Measurements from ENCODE around the gene ARID5A.

ARID5A gene

GRCh38 chr2:96501886-96502810, 34.4 kb upstream of the ARID5A start:
- DNase-seq (ENCODE audit: low read depth): no peak
- H3K4me3 ChIP-seq (ENCODE audit: low read depth, low read length): no peak overlapping the region
- no peak for TF ChIP-seq CTCF (conservative IDR thresholded peaks at IDR 0.05; ENCODE audit: low read depth, low read length)

GRCh38 chr2:96502891-96503636, 33.5 kb upstream of the ARID5A start:
- H3K4me3 ChIP-seq (ENCODE audit: low read depth, low read length): no peak overlapping the region
- DNase-seq (ENCODE audit: low read depth): no peak
- no peak for TF ChIP-seq CTCF (conservative IDR thresholded peaks at IDR 0.05; ENCODE audit: low read depth, low read length)

- DNase-seq (ENCODE audit: low read depth): no peak
- TF ChIP-seq CTCF (conservative IDR thresholded peaks at IDR 0.05; ENCODE audit: low read depth, low read length): no peak
- H3K4me3 ChIP-seq (ENCODE audit: low read depth, low read length): no peak overlapping the region
These were observed 32.8 kb upstream of the ARID5A start for GRCh38 chr2:96503637-96504243.

- no peak for TF ChIP-seq CTCF (conservative IDR thresholded peaks at IDR 0.05; ENCODE audit: low read depth, low read length)
- no peak within 1 kb of the TSS for H3K4me3 ChIP-seq (ENCODE audit: low read depth, low read length)
- peak; percentile 75 for DNase-seq (ENCODE audit: low read depth)
These were observed 31.2 kb upstream of the ARID5A start, which contains the start of gene NEURL3 for GRCh38 chr2:96505231-96505889. Gene NEURL3, minus strand, starts transcription at chr2:96505357. Its CDS starts 71 bp downstream, at chr2:96505286.

- no peak for DNase-seq (ENCODE audit: low read depth)
- TF ChIP-seq CTCF (conservative IDR thresholded peaks at IDR 0.05; ENCODE audit: low read depth, low read length): no peak
- H3K4me3 ChIP-seq (ENCODE audit: low read depth, low read length): no peak overlapping the region
These were observed 30.3 kb upstream of the ARID5A start for GRCh38 chr2:96506016-96506906.

GRCh38 chr2:96506907-96507240, 29.7 kb upstream of the ARID5A start:
- DNase-seq (ENCODE audit: low read depth): no peak
- H3K4me3 ChIP-seq (ENCODE audit: low read depth, low read length): no peak overlapping the region
- TF ChIP-seq CTCF (conservative IDR thresholded peaks at IDR 0.05; ENCODE audit: low read depth, low read length): no peak

Measured in choroid plexus epithelial cell (primary cell).